ENCODE data around the gene SHH.

GRCh38 chr7:155752756-155753445 is 59.4 kb downstream of the SHH start:
- TF ChIP-seq, protein P1, sequence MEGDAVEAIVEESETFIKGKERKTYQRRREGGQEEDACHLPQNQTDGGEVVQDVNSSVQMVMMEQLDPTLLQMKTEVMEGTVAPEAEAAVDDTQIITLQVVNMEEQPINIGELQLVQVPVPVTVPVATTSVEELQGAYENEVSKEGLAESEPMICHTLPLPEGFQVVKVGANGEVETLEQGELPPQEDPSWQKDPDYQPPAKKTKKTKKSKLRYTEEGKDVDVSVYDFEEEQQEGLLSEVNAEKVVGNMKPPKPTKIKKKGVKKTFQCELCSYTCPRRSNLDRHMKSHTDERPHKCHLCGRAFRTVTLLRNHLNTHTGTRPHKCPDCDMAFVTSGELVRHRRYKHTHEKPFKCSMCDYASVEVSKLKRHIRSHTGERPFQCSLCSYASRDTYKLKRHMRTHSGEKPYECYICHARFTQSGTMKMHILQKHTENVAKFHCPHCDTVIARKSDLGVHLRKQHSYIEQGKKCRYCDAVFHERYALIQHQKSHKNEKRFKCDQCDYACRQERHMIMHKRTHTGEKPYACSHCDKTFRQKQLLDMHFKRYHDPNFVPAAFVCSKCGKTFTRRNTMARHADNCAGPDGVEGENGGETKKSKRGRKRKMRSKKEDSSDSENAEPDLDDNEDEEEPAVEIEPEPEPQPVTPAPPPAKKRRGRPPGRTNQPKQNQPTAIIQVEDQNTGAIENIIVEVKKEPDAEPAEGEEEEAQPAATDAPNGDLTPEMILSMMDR (IDR thresholded peaks at IDR 0.05) = no peak
- no peak for TF ChIP-seq ZFX (IDR thresholded peaks at IDR 0.05; ENCODE audit: borderline replicate concordance)
